Mucosa of descending colon (tissue), 3 donors: ENCODE data around the gene KIZ. TPM values are rescaled to one million over a fixed set of nuclear protein-coding genes. Genes with fewer than 3 reads are reported as not detected.

ENCODE experiments used
- ATAC-seq: fragments of 200-7000 bp; cut with Tn5 transposase; one replicate; pipeline ENCODE4 v1.9.1; 2020; ENCODE audit warnings: mild to moderate bottlenecking, moderate library complexity
- DNase-seq, 3 donors: peaks; one replicate each; pipeline ENCODE4 v3.0.0-alpha.2; 2020
- H3K36me3 ChIP-seq: fragments of 200-600 bp; one replicate; pipeline ENCODE4 v1.8.0; 2021; ENCODE audit warnings: low read depth, mild to moderate bottlenecking
- H3K4me1 ChIP-seq: fragments of 200-600 bp; one replicate; pipeline ENCODE4 v1.8.0; 2021; ENCODE audit warnings: low read depth, mild to moderate bottlenecking
- H3K4me3 ChIP-seq: fragments of 200-600 bp; one replicate; pipeline ENCODE4 v1.8.0; 2021; ENCODE audit warnings: mild to moderate bottlenecking
- H3K9me3 ChIP-seq: fragments of 200-600 bp; one replicate; pipeline ENCODE4 v1.8.0; 2021; ENCODE audit warnings: mild to moderate bottlenecking
- intact Hi-C, 2 donors: fragments of 100-400 bp; cut with DNase I in 1 of 2; cut with micrococcal nuclease in 1 of 2; formaldehyde crosslinking; loops; one replicate each; pipeline versions ENCODE4 v1.11.0 to v1.11.1; 2022; cut with DNase I, micrococcal nuclease
- total RNA-seq, 3 donors: library from RNA; stranded (reverse); fragmentation: NEBNext Ultra II Directional in 2 of 3; extraction: Animal tissue kit (Norgen Biotek cat#: 25700) in 2 of 3; gene quantifications; one replicate each; pipeline versions ENCODE4 v1.2.1 to v1.2.4, GENCODE V29; 2021 to 2023
- TF ChIP-seq, protein P1 (sequence below): fragments of 200-600 bp; IDR thresholded peaks from one replicate; pipeline ENCODE4 v1.8.0; 2022; ENCODE audit warnings: antibody characterized with exemption, mild to moderate bottlenecking
- donor health status: DM: no; HTN: no; CAD: no; lungs with moderate emphysema.
- donor health status: DM: no; HTN: no; CAD: no.
- donor health status: DM: no; HTN: yes; CAD: no.

Gene KIZ
- total RNA-seq, 3 donors from 2014 or later, result 9.4 to 114 (median 14.2) TPM

DNA sequence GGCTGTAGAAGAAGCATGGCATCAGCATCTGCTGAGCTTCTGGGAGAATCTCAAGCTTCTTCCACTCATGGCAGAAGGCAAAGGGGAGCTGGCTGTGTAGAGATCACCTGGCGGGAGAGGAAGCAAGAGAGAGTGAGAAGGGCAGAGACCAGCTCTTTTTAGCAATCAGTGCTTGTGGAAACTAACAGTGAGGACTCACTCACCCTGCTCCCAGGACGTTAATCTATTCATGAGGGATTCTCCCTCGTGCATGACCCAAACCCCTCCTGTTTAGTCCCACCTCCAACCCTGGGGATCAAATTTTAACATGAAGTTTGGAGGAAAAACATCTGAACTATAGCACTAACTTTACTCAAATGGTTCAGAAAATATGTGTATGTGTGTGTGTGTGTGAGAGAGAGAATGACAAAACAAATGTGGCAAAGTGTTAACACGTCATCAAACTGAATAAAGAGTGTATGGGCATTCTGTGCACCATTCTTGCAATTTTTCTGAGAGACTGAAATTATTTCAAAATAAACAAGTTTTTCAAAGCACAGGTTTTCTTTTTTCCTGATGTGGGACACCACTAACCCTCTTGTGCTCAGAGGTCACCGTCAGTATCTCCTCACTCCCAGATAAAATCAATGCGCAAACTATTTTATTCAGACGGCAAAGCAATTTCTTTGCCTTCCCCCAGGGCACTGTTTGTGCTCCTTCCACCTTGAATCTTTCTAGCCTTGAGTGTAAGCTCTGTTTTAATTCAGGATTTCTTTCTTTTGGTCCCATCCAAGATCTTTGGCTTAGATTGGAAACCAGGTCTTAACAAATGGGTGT lies 154.0 kb downstream of the KIZ start:
- no peak for ATAC-seq

DNA sequence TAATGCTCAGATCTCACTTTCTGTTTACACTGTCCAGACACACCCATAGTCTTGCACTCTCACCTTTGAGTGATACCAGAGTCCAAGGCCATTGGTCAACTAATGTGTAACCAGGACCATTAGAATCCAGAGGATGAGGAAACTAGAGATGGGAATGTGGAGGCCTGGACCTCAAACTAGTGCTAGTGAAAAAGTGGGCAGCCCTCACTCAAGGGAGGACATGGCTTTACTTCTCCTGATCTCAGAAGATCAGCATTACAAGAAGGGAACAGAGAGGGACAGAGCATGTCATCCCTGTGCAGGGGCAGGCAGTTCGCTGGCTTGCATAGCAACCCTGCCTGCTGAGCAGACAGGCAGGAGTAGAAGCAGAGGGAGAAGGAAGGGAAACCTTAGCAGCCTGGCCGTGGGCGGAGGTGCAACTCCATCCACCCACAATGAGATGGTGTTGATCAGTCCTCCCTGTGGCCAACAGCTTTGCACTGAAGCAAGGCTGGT lies 154.7 kb downstream of the KIZ start:
- no peaks in the 10 kb centered on the region for H3K36me3 ChIP-seq
- peaks cover 8% of the 10 kb centered on the region for H3K4me1 ChIP-seq
- DNase-seq (peak in 1 of 3 donors; percentile 41), ATAC-seq (peak; percentile 90)
- no peaks in the 10 kb centered on the region for H3K9me3 ChIP-seq
- intact Hi-C loops, result no loop called here
- H3K4me3 ChIP-seq, result no peak overlapping the region
- TF ChIP-seq, protein P1, sequence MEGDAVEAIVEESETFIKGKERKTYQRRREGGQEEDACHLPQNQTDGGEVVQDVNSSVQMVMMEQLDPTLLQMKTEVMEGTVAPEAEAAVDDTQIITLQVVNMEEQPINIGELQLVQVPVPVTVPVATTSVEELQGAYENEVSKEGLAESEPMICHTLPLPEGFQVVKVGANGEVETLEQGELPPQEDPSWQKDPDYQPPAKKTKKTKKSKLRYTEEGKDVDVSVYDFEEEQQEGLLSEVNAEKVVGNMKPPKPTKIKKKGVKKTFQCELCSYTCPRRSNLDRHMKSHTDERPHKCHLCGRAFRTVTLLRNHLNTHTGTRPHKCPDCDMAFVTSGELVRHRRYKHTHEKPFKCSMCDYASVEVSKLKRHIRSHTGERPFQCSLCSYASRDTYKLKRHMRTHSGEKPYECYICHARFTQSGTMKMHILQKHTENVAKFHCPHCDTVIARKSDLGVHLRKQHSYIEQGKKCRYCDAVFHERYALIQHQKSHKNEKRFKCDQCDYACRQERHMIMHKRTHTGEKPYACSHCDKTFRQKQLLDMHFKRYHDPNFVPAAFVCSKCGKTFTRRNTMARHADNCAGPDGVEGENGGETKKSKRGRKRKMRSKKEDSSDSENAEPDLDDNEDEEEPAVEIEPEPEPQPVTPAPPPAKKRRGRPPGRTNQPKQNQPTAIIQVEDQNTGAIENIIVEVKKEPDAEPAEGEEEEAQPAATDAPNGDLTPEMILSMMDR, result no peak

More for the DNA sequence above, 154.0 kb downstream of the KIZ start:
- no peaks in the 10 kb centered on the region for H3K36me3 ChIP-seq
- no peak for DNase-seq
- intact Hi-C loops, result no loop called here
- peaks cover 8% of the 10 kb centered on the region for H3K4me1 ChIP-seq
- TF ChIP-seq, protein P1, result no peak
- H3K4me3 ChIP-seq, result no peak overlapping the region
- no peaks in the 10 kb centered on the region for H3K9me3 ChIP-seq

DNA sequence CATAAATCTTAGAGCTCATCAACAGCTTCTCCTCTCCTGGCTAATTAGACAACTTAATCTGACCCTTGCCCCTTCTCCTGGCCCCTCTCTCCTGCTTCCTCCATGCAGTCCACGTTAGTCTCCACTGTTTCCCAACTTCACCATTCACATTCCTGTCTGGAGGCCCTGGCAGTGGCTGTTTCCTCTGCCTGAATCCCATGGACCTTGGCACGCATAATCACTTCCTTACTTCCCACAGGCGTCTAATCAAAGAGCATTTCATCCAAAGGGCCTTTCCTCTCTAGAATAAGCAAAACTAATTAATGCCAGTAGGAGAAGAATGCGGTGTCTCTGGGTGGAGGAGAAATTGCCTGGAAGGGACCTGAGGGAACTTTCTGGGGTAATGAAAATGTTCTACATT lies 160.9 kb downstream of the KIZ start:
- Histone ChIP-seq H3K36me3 (no peaks in the 10 kb centered on the region), H3K9me3 (no peaks in the 10 kb centered on the region), H3K4me1 (no peaks in the 10 kb centered on the region), H3K4me3 (no peak overlapping the region)
- no peak for ATAC-seq
- no peak for DNase-seq
- TF ChIP-seq, protein P1, result no peak
- intact Hi-C loops, result no loop called here

DNA sequence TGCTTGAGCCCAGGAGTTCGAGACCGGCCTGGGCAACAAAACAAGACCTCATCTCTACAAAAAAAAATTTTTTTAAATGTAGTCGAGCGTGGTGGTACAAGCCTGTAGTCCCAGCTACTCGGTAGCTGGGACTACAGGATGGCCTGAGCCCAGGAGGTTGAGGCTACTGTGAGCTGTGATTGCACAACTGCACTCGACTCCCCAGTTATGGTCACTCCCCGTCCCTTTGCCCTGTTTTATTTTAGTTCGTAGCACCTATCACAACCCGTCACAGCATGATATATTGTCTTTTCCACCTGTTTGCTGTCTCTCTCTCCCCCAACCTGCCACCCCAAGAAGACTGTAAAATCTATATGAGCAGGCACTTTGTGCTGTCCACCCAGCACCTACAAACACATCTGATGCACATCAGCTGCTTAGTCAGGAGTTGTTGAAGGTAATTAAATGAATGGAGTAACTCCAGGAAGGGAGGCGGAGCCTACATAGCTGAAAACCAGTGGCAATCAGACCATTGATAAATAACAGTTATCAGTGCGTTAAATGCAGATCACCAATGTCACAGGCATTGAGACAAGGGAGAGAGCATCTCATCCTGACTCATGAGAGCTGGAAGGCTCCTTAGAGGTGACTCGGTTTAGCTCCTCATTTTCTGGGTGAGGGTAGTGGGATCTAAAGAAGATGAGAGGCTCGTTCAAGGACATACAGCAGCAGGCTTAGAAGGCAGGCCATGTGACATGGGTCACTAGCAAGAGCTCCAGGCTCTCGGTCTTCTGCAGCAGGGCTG lies 162.9 kb downstream of the KIZ start:
- TF ChIP-seq, protein P1, result no peak
- DNase-seq (no peak), ATAC-seq (no peak)
- Histone ChIP-seq H3K36me3 (no peaks in the 10 kb centered on the region), H3K4me3 (no peak overlapping the region), H3K4me1 (no peaks in the 10 kb centered on the region), H3K9me3 (no peaks in the 10 kb centered on the region)
- intact Hi-C loops, result no loop called here

DNA sequence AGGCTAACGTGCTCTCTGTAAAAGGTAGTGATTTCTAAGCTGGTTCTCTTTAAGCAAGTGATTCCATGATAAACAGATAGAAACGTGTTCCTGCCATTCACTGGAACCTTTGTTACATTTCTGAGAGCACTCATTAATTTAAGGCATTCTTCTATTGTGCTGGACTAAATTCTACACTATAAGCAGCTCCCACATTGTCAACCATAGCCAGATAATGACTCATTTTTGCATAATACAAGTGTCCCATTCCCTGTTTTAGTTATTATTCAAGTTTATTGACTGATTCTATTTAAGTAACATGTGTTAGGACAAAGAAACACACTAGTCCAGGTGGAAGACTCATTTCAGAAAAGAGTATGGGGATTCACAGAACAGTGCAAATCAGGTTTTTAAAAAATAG lies 163.8 kb downstream of the KIZ start:
- TF ChIP-seq, protein P1, result no peak
- ATAC-seq, result no peak
- Histone ChIP-seq H3K9me3 (no peaks in the 10 kb centered on the region), H3K4me3 (no peak overlapping the region), H3K4me1 (no peaks in the 10 kb centered on the region), H3K36me3 (no peaks in the 10 kb centered on the region)
- intact Hi-C loops, result no loop called here
- no peak for DNase-seq
